GM12878 (cell line): Measurements from ENCODE around the gene ING4. TPM values are rescaled to one million over a fixed set of nuclear protein-coding genes. Genes with fewer than 3 reads are reported as not detected.
A peak's percentile ranks its signal among the peaks of the same experiment; 100 is the strongest.

Experiments
- ATAC-seq: fragments of 200-7000 bp; cut with Tn5 transposase; 3 replicates; pipeline ENCODE4 v1.9.1; 2020; ENCODE audit warnings: mild to moderate bottlenecking, moderate library complexity
- BruUV-seq: library from RNA; stranded (reverse); fragments of 400-500 nt; replicated peaks from 2 replicates; lab custom pipeline; 2021; lab: Mats Ljungman, UMichigan
- CTCF ChIA-PET: fragments of 300-600 bp; sonication (Branson Sonifier 250); formaldehyde crosslinking; extraction: SDS; loops from one replicate; lab custom pipeline; 2021; ENCODE audit warnings: inconsistent platforms; lab: Yijun Ruan, JAX
- POLR2A ChIA-PET: fragments of 350-600 bp; formaldehyde crosslinking; extraction: SDS; loops from one replicate; lab custom pipeline; 2021; ENCODE audit warnings: inconsistent platforms; lab: Charles Lee
- RAD21 ChIA-PET: fragments of 300-600 bp; sonication (Branson Sonifier 250); formaldehyde crosslinking; loops from one replicate; lab custom pipeline; 2023; ENCODE audit warnings: antibody characterized with exemption; ENCODE audit not compliant: unreplicated experiment; lab: Charles Lee
- SMC1A ChIA-PET: fragments of 300-600 bp; sonication (Branson Sonifier 250); formaldehyde crosslinking; loops from one replicate; lab custom pipeline; 2023; ENCODE audit not compliant: unreplicated experiment, uncharacterized antibody; lab: Charles Lee
- DNase-seq: peaks from one replicate; pipeline ENCODE4 v3.0.0-alpha.2; 2011; ENCODE audit warnings: low read depth, low spot score
- FAIRE-seq: peaks from 3 replicates; lab custom pipeline; 2011; peaks lifted over from hg19 to GRCh38; lab: Jason Lieb, UNC
- H2AFZ ChIP-seq: 2 replicates; pipeline ENCODE4 v1.6.0; 2011; ENCODE audit warnings: low read depth, low read length, control low read depth; ENCODE audit not compliant: control insufficient read depth
- H3K27ac ChIP-seq: 2 replicates; pipeline ENCODE4 v1.5.1; 2011; ENCODE audit warnings: control low read depth; ENCODE audit not compliant: control insufficient read depth, insufficient read depth
- H3K27me3 ChIP-seq, 2 experiments: replicated peaks in 1 of 2; 2 replicates each; pipeline versions ENCODE4 v1.6.0 to v1.6.1; 2011; ENCODE audit warnings: low read length in 1 of 2; ENCODE audit not compliant: control insufficient read depth in 2 of 2, insufficient read depth in 2 of 2
- H3K36me3 ChIP-seq, 2 experiments: 2 replicates each; pipeline ENCODE4 v1.5.1; 2011; ENCODE audit warnings: low read length in 1 of 2; ENCODE audit not compliant: control insufficient read depth in 2 of 2, insufficient read depth in 2 of 2
- H3K4me1 ChIP-seq: 2 replicates; pipeline ENCODE4 v1.6.1; 2011; ENCODE audit warnings: mild to moderate bottlenecking, low read length, moderate library complexity, mixed read lengths; ENCODE audit not compliant: control insufficient read depth, insufficient read depth
- H3K4me2 ChIP-seq: 2 replicates; pipeline ENCODE4 v1.6.0; 2011; ENCODE audit warnings: control low read depth; ENCODE audit not compliant: control insufficient read depth, insufficient read depth
- H3K4me3 ChIP-seq: fragments of 200-600 bp; sonication (generic); 2 replicates; pipeline ENCODE4 v1.5.1; 2016
- H3K79me2 ChIP-seq: 2 replicates; pipeline ENCODE4 v1.6.0; 2011; ENCODE audit warnings: low read length; ENCODE audit not compliant: control insufficient read depth, insufficient read depth
- H3K9ac ChIP-seq: 2 replicates; pipeline ENCODE4 v1.8.0; 2011; ENCODE audit warnings: low read length, control low read depth, mixed read lengths; ENCODE audit not compliant: control insufficient read depth, insufficient read depth
- H3K9me3 ChIP-seq: replicated peaks from 3 replicates; pipeline ENCODE4 v1.5.1; 2011; ENCODE audit warnings: mild to moderate bottlenecking, low read length; ENCODE audit not compliant: control insufficient read depth, insufficient read depth
- H4K20me1 ChIP-seq: 2 replicates; pipeline ENCODE4 v1.6.0; 2011; ENCODE audit not compliant: control insufficient read depth, insufficient read depth
- BCL3 ChIP-seq: IDR thresholded peaks from 2 replicates; pipeline ENCODE4 v1.6.1; 2011; ENCODE audit warnings: borderline replicate concordance, low read depth, mild to moderate bottlenecking, moderate library complexity, low read length; ENCODE audit not compliant: insufficient read depth, poor library complexity, severe bottlenecking
- BHLHE40 ChIP-seq, 2 experiments: fragments of 450-650 bp in 1 of 2; IDR thresholded peaks; 2 replicates each; pipeline ENCODE4 v1.6.1; 2011 to 2017; ENCODE audit warnings: low read depth in 2 of 2, borderline replicate concordance in 1 of 2, improper control_type of control experiment in 1 of 2, low read length in 1 of 2, mild to moderate bottlenecking in 1 of 2
- NFYB ChIP-seq: IDR thresholded peaks from 2 replicates; pipeline ENCODE4 v1.6.1; 2011; ENCODE audit warnings: low read depth, mild to moderate bottlenecking, low read length, improper control_type of control experiment, moderate library complexity; ENCODE audit not compliant: insufficient read depth
- PML ChIP-seq: IDR thresholded peaks from 2 replicates; pipeline ENCODE4 v1.6.1; 2012; ENCODE audit warnings: low read length, inconsistent platforms
- RBBP5 ChIP-seq: fragments of 200-600 bp; sonication (generic); conservative IDR thresholded peaks from 2 replicates; pipeline ENCODE4 v1.6.1; 2016
- SPI1 ChIP-seq: IDR thresholded peaks from 2 replicates; pipeline ENCODE4 v1.6.1; 2011; ENCODE audit warnings: low read depth, mild to moderate bottlenecking, low read length, moderate library complexity, borderline replicate concordance; ENCODE audit not compliant: insufficient read depth
- TCF12 ChIP-seq: IDR thresholded peaks from 2 replicates; pipeline ENCODE4 v1.6.1; 2011; ENCODE audit warnings: low read depth, mild to moderate bottlenecking, low read length
- ZNF274 ChIP-seq: IDR thresholded peaks from one replicate; pipeline ENCODE4 v1.8.0; 2011; ENCODE audit not compliant: insufficient read length, insufficient read depth
- WGBS: methylation state at CpG from one replicate; pipeline ENCODE4 v1.1.6; 2016; ENCODE audit warnings: low lambda C conversion rate; ENCODE audit not compliant: insufficient replicate concordance, insufficient coverage; ENCODE audit errors: missing lambda C conversion rate; 5-methylcytosine and 5-hydroxymethylcytosine counted together
- in situ Hi-C: fragments of 300-500 bp; cut with MboI; formaldehyde crosslinking; loops from 9 replicates; pipeline ENCODE4 v1.14.3; 2018; ENCODE audit warnings: mixed read lengths
- intact Hi-C: fragments of 100-400 bp; cut with micrococcal nuclease; formaldehyde crosslinking; loops from one replicate; pipeline ENCODE4 v1.14.2; 2022; ENCODE audit not compliant: unreplicated experiment
- polyA plus RNA-seq, 11 experiments: library from polyadenylated mRNA; depleted of rRNA in 4 of 11; unstranded in 6 of 11; stranded (reverse) in 5 of 11; fragments of >200 nt; fragmentation: Nextera tagmentation in 4 of 11; fragmentation: Illumina TruSeq in 1 of 11; extraction: Ambion mirVana in 4 of 11; extraction: Trizol in 1 of 11; gene quantifications; 1 replicate in 1 of 11; 2 replicates in 10 of 11; pipeline versions ENCODE4 v1.2.1 to v1.2.3, GENCODE V29; 2011 to 2016; ENCODE audit warnings: inconsistent platforms in 2 of 11, missing spikeins in 2 of 11, low read depth in 1 of 11
- total RNA-seq, 4 experiments: library from RNA; depleted of rRNA in 3 of 4; stranded (reverse); fragments of >200 nt in 3 of 4; fragmentation: Illumina TruSeq in 1 of 4; extraction: Trizol in 1 of 4; gene quantifications; 2 replicates each; pipeline versions ENCODE4 v1.2.1 to v1.2.3, GENCODE V29; 2013 to 2021

The ING4 gene
- total and polyA plus RNA-seq, 10 of the 15 experiments (the other 5 are each of a cell fraction or from before 2014, with no cell fraction given), result 7.2 to 53.9 (median 21.8) TPM

GRCh38 chr12:6643569-6644256, 19.2 kb downstream of the ING4 start:
- no peak overlapping the region for H3K4me2 ChIP-seq
- ATAC-seq (peak; percentile 40), FAIRE-seq (no peak), DNase-seq (no peak)
- H3K4me3 ChIP-seq, result no peak overlapping the region
- no peak overlapping the region for H3K9ac ChIP-seq
- ChIA-PET RAD21 (interaction anchor here (1.6 to 2.5 kb wide), 7 partner anchors 9 to 73 kb away, joined by 4 to 24 read pairs (median 9); partner anchors contain the start of genes CHD4, LPAR5 and ZNF384), SMC1A (interaction anchor here (1.0 to 4.2 kb wide), 17 partner anchors 8 to 218 kb away, joined by 3 to 23 read pairs (median 4); partner anchors contain the start of gene LPAR5), CTCF (interaction anchor here (0.6 to 3.6 kb wide), 19 partner anchors 8 to 137 kb away, joined by 3 to 23 read pairs (median 5); partner anchors contain the start of genes LPAR5, MLF2 and NOP2), POLR2A (interaction anchor here (1.0 to 2.9 kb wide), 4 partner anchors 10 to 80 kb away, joined by 3 to 47 read pairs (median 10); partner anchors contain the start of genes COPS7A and LPAR5)
- H3K27me3 ChIP-seq, result no peaks in the 10 kb centered on the region
- BruUV-seq, result no TSS peak
- no peaks in the 10 kb centered on the region for H3K36me3 ChIP-seq
- peak overlapping the region; percentile 54 for H2AFZ ChIP-seq
- H4K20me1 ChIP-seq, result no peaks in the 10 kb centered on the region
- intact Hi-C loops, result no loop called here
- H3K4me1 ChIP-seq, result peaks cover 18% of the 10 kb centered on the region
- no peak for TF ChIP-seq PML
- peak; percentile 80 for TF ChIP-seq SPI1
- no peak for TF ChIP-seq NFYB
- no peak for TF ChIP-seq RBBP5
- TF ChIP-seq TCF12, result 0 out of 2 replicates have a peak, but pooled peaks have one; percentile 15
- no peak for TF ChIP-seq BCL3
- peak; percentile 55 for TF ChIP-seq ZNF274
- no peak for TF ChIP-seq BHLHE40 (IDR thresholded peaks at IDR 0.05; ENCODE audit: borderline replicate concordance in 1 of 2, low read depth in 2 of 2, low read length in 1 of 2)
- H3K27ac ChIP-seq, result peak overlapping the region; percentile 11; the same call in 1 of the 2 replicates
- 25% methylated on average over 6 of the region's 6 CpGs for WGBS
- peaks cover 15% of the 10 kb centered on the region for H3K9me3 ChIP-seq
- H3K79me2 ChIP-seq, result no peaks in the 10 kb centered on the region
- in situ Hi-C loops, result no loop called here
